Fibroblast of skin of scalp (primary cell): Measurements from ENCODE around the gene CIAO1.
"Not testable (repeated sequence)": the region's sequence is repeated elsewhere in the genome, so short reads cannot be mapped to it uniquely, and the experiment has no call there.

Experiments used
- DNase-seq: peaks from one replicate; pipeline ENCODE4 v3.0.0-alpha.2; 2013

Gene CIAO1

DNA sequence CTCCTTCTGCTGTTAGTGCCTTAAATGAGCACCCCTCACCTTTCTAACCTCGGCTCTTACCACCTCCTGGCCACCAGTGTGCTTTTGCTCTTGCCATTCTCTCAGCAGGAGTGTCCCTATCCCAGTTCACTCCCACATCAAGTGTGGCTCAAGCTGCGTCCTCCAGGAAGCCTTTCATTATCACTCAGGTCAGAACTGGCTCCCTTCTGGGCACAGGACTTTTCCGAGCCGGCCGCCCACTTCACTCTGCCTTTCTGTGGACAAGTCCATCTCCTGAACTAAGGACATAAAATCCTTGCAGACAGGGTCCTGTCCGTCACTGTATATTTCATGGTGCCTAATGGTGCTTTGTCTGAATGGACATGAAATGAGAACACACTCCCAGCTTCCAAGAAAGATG lies 15.8 kb upstream of the CIAO1 start:
- no peak for DNase-seq

GRCh38 chr2:96251721-96252292 lies 14.2 kb upstream of the CIAO1 start:
- peak; percentile 87 for DNase-seq

- no peak for DNase-seq
Measured at GRCh38 chr2:96252526-96252925, 13.5 kb upstream of the CIAO1 start.

GRCh38 chr2:96253006-96253405 lies 13.0 kb upstream of the CIAO1 start:
- DNase-seq: no peak

GRCh38 chr2:96254571-96254970 lies 11.5 kb upstream of the CIAO1 start:
- DNase-seq: no peak

DNA sequence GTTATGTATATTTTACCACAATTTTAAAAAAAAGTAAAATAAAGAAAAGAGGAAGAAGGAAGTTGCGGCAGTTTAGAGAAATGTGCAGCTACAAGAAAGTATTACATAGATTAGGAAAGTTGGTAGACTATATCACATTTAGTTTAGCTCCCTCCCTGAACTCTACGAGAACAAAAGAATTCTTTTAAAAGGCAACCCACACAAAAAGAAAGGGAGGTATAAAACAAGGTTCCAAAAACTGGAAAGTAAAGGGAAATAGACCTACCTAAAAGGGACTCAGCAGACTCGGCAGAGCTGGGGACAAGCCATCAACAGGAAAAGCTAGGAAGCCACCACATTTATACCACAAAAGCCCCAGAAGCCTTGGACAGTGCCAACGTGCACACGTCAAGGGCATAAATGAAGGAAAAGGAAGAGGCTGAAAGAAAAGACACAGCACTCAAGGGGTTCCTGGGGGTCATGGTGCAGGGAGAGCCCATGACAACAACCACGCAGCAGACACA lies 9.4 kb upstream of the CIAO1 start:
- no peak for DNase-seq

- DNase-seq: not testable (repeated sequence)
Measured at GRCh38 chr2:96257744-96258143, 8.3 kb upstream of the CIAO1 start.

GRCh38 chr2:96258166-96259022 lies 7.6 kb upstream of the CIAO1 start:
- DNase-seq: no peak

GRCh38 chr2:96259497-96259921 lies 6.5 kb upstream of the CIAO1 start:
- DNase-seq: no peak

DNA sequence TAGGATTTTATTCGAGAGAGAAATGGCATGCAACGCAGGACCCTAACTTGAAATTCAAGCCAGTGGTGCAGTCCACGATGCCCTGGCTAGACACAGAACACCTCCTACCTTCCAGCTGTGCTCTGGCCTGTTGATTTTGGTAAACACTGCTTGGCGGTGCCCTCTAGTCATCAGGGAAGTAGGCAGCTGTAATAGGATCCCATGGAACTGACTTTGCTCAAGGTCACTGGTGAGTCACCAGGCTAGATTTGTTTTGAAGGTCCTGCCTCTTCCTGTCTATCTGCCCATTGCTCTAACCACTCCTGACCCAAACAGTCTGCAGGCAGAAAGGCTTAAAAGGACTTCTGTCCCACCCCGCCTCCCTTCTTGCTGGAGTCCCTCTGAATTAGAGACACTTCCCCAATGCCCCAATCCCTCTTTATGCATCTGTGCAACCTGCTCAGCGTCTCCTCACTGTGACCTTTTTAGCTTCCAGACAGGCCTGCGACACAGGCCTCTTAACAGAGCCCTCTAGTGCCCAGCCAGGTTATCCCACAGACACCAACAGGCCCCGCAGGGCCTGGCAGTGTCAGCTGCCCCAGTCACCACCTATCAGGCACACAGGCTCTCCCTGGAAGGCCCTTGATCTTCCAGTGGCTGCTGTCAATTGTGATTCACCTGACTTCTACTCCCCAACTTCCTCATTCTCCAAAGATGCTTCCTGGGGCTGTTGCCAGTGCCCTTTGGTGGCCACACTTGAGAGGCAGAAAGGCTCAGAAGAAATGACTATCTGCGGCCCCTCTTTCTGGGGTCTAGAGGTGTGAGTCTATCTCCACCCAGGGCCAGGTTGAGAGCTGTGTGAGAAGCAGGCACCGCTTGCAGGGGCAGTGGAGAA lies 5.4 kb upstream of the CIAO1 start:
- peak; percentile 69 for DNase-seq

GRCh38 chr2:96261328-96262003 lies 4.6 kb upstream of the CIAO1 start:
- no peak for DNase-seq

GRCh38 chr2:96262306-96262705 lies 3.7 kb upstream of the CIAO1 start:
- no peak for DNase-seq

DNA sequence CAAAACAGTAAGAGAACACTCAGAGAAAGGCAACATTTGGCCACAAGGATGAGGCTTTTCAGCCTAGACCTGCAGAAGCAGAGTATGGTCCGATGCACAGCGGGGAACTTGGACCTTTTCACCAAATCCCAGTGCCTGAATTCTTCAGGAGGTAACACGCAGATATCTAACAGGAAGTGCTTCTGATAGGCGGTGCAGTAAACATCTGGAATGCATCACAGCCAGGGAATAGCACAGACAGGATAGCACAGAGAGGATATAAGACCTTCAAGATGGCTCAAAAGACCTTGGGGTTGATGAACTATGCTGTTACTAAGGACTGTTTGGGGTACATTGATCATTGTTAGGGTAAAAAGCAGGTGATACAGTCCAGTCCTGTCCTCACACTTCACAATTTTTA lies 1.9 kb upstream of the CIAO1 start:
- no peak for DNase-seq

- peak; percentile 29 for DNase-seq
Measured at GRCh38 chr2:96264656-96265348, 1.2 kb upstream of the CIAO1 start.

DNA sequence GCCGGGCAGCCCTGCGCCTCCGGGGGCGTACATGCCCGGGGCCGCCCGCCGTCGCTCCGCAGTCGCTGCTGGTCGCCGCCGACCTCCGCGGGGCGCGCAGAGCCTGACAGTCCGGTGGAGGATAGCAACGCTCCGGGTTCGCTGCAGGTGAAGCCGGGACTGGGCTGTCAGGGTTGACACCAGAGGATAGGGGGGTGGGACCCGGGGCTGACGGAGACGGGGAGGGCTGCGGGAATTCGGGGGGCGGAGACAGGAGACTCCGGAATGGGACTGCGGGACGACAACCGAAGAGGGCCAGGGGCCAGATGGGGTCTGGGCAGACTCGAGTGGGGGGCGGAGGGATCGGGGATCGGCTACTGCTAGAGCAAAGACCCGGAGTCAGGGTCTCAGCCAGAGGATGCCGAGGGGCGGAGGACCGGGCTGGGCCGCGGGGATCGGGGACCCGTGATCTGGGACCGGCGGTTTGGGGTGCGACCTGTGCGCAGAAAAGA lies 631 bp upstream of the CIAO1 start:
- peak; percentile 16 for DNase-seq

DNA sequence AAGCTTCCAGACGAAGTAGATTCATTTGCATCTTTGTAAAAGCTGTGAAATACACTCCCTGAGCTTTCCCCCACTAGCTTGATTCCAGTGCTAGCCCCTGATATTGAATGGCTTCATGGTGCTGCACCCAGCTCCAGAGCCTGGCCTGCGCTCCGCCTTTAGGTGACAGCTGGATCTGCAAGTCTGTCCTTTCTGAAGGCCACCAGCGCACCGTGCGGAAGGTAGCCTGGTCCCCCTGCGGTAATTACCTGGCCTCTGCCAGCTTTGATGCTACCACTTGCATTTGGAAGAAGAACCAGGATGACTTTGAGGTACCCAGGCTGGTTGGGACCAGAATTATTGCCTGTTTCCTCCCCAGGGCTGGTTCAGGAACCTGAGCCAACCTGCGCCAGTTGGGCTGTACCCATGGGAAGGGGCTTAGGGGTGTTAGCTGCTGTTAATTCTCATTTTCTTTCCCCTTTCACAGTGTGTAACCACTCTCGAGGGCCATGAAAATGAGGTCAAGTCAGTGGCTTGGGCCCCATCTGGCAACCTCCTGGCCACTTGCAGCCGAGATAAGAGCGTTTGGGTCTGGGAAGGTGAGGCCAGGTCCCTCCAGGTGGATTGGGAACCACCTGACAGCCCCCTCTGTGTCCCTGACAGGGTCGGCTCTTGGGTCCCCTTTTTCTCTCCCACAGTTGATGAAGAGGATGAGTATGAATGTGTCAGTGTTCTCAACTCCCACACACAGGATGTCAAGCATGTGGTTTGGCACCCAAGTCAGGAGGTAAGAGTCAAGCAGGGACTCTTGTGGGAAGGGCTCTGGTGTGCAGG lies 1.3 kb downstream of the CIAO1 start:
- DNase-seq: peak; percentile 37

DNA sequence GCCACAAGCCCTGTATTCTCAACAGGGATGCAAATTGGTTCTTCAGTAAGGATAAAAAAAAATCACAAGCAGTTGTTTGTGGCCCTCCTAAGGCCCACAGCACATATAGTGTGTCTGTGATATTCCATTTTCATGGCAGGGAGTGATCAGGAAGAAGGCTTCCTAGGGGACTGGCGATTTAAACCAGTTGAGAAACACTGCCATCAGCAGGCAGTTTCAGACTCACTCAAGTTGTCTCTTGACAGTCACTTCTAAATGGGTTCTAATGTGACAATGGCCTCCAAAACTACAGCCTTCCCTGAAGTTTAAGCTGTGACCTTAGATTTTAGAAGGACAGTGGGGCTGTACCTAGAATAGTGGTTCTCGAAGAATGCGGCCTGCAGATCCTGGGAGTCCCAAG lies 6.0 kb downstream of the CIAO1 start:
- no peak for DNase-seq

- no peak for DNase-seq
Measured at GRCh38 chr2:96273763-96274162, 7.7 kb downstream of the CIAO1 start.

DNA sequence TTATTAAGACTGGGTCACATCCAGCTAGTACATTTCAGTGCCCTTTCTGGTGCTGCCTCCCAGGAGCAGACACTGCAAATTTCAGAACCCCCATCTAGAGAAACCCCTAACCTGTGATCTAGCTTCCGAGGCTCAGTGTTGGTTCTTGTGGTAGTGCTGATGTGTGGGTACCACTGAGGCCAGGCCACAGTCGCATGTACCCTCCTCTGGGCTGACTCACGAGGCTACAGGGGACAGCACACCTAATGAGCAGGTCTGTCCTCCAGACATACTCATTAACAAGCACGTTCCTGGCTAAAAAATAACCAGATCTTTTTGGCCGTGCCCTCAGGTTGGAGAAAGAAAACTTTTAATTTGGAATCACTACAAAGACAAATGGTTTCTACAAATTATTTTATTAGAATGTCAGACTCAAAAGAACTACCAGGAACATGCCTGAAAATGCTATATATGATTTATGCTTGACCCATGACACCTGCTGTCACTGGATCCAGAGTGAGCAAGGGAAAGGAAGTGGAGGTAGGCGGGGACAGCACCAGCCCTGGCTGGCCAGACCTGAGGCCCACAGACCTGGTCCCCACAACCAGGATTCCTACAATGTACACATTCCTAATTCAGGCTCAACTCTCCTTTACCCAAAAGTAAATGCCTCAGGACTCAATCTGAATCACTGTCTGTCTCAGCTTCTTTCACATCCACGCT lies 8.5 kb downstream of the CIAO1 start:
- DNase-seq: no peak
